C4-2B (cell line): Measurements from ENCODE around the gene ALG5.

Source experiments
- H3K27ac ChIP-seq: fragments of 450-650 bp; 2 replicates; pipeline ENCODE4 v1.5.1; 2017
- CTCF ChIP-seq: fragments of 450-650 bp; conservative IDR thresholded peaks from 2 replicates; pipeline ENCODE4 v1.5.1; 2017; ENCODE audit warnings: mild to moderate bottlenecking
- ZFX ChIP-seq: fragments of 450-650 bp; IDR thresholded peaks from 2 replicates; pipeline ENCODE4 v1.6.1; 2017

Gene ALG5

GRCh38 chr13:36913463-36913862 lies 85.7 kb downstream of the ALG5 start:
- TF ChIP-seq ZFX (no peak), CTCF (no peak)
- no peak overlapping the region for H3K27ac ChIP-seq

- H3K27ac ChIP-seq = no peak overlapping the region
- no peak for TF ChIP-seq CTCF
- no peak for TF ChIP-seq ZFX
Measured at GRCh38 chr13:36912973-36913372, 86.2 kb downstream of the ALG5 start.

GRCh38 chr13:36912369-36912768 lies 86.8 kb downstream of the ALG5 start:
- H3K27ac ChIP-seq = no peak overlapping the region
- TF ChIP-seq CTCF (no peak), ZFX (no peak)

GRCh38 chr13:36910545-36910944 lies 88.6 kb downstream of the ALG5 start:
- TF ChIP-seq CTCF (no peak), ZFX (no peak)
- no peak overlapping the region for H3K27ac ChIP-seq

GRCh38 chr13:36907821-36908220 lies 91.3 kb downstream of the ALG5 start:
- TF ChIP-seq ZFX = no peak
- no peak for TF ChIP-seq CTCF
- peak overlapping the region; percentile 47 for H3K27ac ChIP-seq

GRCh38 chr13:36907266-36907665 lies 91.9 kb downstream of the ALG5 start:
- peak overlapping the region; percentile 47 for H3K27ac ChIP-seq
- TF ChIP-seq ZFX (no peak), CTCF (no peak)

- no peak overlapping the region for H3K27ac ChIP-seq
- TF ChIP-seq CTCF = no peak
- no peak for TF ChIP-seq ZFX
Measured at GRCh38 chr13:36905944-36906343, 93.2 kb downstream of the ALG5 start.
